ENCODE data around the gene SH3D21.

SH3D21 gene

GRCh38 chr1:36306210-36306901 is at the start of gene SH3D21:
TSS of gene SH3D21 (plus strand) at chr1:36306368. CDS start at chr1:36306421, 53 bp downstream.
- DNase-seq (ENCODE audit: low spot score): no peak

DNA sequence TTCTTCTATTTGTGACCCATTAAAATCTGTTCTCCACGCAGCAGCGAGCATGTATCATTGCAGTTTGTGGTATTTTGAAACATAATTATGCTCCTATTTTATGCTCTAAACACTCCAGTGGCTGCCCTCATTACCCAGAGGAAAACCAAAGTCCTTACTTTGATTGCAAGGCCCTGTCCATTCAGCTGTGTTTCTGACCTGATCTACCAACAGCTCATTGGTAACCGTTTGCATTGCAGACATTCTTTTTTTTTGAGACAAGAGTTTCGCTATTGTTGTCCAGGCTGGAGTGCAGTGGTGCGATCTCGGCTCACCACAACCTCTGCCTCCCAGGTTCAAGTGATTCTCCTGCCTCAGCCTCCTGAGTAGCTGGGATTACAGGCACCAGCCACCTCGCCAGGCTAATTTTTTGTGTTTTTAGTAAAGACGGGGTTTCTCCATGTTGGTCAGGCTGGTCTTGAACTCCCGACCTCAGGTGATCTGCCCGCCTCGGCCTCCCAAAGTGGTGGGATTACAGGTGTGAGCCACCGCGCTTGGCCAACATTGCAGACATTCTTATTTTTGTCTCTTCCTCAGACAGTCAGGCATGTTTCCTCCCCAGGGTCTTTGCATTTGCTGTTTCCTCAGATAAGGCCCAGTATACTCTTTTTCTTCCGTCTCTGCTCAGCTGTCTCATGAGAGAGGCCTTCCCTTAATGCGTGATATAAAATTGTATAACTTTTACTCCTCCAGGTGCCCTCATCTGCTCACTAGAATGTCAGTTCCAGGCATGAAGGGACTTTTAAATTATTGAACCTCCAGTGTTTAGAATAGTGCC is 49.4 kb upstream of the SH3D21 start:
- DNase-seq (ENCODE audit: low spot score): no peak

- DNase-seq (ENCODE audit: low spot score): no peak
These were observed 48.8 kb upstream of the SH3D21 start for GRCh38 chr1:36257375-36257767.

- no peak for DNase-seq (ENCODE audit: low spot score)
These were observed 47.2 kb upstream of the SH3D21 start for GRCh38 chr1:36258960-36259344.

DNA sequence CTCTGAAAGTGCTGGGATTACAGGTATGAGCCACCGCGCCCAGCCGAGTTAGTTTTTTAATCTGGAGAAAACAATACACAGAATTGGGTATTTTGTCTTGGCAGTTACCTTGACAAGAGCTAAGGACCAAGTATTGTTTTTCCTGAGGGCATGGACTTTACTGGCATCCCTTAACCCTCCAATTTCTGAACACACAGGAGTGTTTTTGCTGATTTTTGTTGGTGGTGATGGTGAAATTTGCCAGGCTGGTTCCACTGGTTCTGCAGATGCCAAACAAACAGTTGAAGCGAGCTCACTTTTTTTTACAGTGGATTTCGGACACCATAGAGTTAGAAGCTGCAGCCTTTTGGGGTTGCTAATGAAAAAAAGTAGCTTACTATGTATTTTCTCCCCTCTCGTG is 37.2 kb upstream of the SH3D21 start:
- no peak for DNase-seq (ENCODE audit: low spot score)

GRCh38 chr1:36269408-36269838 is 36.7 kb upstream of the SH3D21 start:
- no peak for DNase-seq (ENCODE audit: low spot score)

DNA sequence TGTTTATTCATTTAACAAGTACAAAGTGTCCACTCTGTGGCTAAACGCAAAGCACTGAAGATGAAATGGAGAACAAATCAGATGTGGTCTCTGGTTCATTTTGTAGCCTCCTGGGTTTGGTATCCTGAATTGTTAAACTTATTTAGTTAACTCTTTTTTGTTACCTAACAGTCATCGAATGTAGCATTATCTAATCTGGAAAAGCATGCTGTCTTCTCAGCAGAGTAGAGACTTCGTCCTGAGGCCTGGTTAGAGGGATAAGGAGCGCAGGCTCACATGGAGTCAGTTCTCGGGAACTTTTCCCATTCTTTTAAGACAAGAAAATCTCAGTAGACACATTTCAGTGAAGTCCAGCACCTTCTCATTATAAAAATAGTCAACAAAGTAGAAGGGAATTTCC is 33.1 kb upstream of the SH3D21 start:
- DNase-seq (ENCODE audit: low spot score): no peak

DNA sequence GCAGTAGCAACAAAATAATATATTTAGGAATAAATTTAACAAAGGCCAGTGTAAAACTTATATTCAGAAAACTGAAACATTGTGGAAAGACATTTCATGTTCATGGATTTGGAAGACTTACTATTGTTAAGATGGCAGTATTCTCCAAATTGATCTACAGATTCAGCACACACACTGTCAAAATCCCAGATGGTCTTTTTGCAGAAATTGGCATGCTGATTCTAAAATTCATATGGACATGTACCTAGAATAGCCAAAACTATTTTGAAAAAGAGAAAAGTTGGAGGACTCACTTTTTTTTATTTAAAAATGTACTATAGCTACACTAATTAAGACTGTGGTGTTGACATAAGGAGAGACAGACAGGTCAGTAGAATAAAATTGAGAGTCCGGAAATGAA is 32.0 kb upstream of the SH3D21 start:
- DNase-seq (ENCODE audit: low spot score): no peak

- DNase-seq (ENCODE audit: low spot score): no peak
These were observed 29.5 kb upstream of the SH3D21 start for GRCh38 chr1:36276688-36277087.

GRCh38 chr1:36279110-36279788 is 26.9 kb upstream of the SH3D21 start:
- DNase-seq (ENCODE audit: low spot score): no peak

DNA sequence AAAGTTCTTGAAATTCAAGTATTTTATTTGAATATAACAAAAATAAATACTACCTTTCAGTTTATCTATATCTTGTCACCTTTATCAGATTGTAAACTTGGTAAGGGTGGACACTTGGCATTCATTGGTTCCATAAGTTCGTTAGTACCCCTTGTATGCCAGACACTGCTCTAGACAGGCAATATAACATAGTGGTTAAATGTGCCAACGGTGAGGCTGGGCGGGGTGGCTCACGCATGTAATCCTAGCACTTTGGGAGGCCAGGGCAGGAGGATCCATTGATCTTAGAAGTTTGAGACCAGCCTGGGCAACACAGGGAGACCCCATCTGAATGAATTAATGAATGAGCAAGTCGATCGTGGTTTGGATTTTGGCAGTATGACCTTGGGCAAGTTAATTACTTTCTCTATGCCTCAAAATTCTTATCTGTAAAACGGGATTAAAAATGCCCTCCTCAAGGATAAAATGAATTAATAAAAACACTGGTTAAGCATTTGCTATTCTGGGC is 26.3 kb upstream of the SH3D21 start:
- DNase-seq (ENCODE audit: low spot score): no peak

GRCh38 chr1:36284061-36284460 is 22.1 kb upstream of the SH3D21 start:
- DNase-seq (ENCODE audit: low spot score): no peak

DNA sequence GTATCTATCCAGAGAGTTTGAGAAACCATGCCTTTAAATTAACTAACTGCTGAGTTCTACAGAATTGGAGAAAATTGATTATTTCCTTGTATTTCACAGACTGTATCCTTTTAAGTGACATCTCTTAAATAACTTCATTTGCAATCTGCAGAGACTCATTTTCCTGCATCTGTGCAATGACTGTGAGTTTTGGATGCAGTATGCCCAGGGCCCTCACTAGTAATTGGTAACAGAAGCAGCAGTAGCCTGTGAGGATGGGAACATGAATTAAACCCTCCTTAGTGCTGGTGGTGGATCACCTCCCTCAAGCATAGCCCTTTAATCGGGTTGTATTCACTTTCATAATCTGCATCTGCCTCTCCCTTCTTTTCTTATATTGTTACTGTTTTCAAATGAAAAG is 21.7 kb upstream of the SH3D21 start:
- DNase-seq (ENCODE audit: low spot score): no peak

GRCh38 chr1:36285443-36286101 is 20.6 kb upstream of the SH3D21 start:
- DNase-seq (ENCODE audit: low spot score): peak; percentile 80

GRCh38 chr1:36286802-36287201 is 19.4 kb upstream of the SH3D21 start:
- no peak for DNase-seq (ENCODE audit: low spot score)

DNA sequence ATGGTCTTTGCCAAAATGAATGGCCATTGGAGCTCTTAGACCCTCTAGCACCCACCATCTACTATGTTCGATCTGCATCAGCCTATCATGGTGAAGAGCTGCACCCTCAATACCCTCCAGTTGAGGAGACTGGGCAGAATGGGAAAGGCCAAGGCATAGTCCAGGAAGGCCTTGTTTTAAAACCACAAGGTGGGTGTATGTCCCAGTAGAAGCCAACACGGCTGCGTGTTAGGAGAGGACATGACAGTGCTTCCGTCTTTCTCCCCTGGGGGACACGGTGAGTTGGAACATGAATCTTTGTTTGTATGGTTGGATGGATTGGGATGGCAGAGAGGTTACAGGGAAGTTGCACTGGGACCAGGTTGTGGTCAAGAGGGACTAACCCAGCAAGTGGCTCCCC is 18.6 kb upstream of the SH3D21 start:
- DNase-seq (ENCODE audit: low spot score): no peak

GRCh38 chr1:36295390-36295789 is 10.8 kb upstream of the SH3D21 start:
- DNase-seq (ENCODE audit: low spot score): no peak

DNA sequence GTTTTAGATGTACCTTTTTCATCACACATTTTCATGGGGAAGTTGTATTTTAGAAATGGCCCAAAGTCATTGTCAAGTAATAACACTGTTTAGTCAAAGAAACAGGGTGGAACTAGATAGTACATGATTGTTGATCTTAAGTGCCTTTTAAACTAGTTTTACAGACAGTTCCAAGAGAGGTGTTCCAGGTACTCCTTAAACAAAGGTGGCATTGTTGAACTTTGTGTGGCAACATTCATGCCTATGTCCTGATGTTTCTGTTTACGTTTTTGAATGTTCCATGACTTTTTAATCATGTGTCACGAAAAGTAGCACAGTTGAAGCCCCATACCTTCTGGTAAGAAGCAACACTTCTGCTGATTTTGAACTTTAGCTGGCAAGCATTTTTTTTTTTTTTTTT is 9.1 kb upstream of the SH3D21 start:
- DNase-seq (ENCODE audit: low spot score): no peak

DNA sequence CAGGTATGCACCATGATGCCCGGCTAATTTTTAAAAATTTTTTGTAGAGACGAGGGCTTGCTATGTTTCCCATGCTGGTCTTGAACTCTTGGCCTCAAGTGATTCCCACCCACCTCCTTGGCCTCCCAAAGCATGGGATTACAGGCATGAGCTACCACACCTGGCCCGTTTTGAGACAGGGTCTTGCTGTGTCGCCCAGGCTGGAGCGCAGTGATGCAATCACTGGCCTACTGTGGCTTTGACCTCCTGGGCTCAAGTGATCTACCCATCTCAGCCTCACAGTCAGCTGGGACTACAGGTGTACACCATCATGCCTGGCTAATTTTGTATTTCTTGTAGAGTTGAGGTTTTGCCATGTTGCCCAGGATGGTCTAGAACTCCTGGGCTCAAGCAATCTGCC is 7.5 kb upstream of the SH3D21 start:
- no peak for DNase-seq (ENCODE audit: low spot score)

DNA sequence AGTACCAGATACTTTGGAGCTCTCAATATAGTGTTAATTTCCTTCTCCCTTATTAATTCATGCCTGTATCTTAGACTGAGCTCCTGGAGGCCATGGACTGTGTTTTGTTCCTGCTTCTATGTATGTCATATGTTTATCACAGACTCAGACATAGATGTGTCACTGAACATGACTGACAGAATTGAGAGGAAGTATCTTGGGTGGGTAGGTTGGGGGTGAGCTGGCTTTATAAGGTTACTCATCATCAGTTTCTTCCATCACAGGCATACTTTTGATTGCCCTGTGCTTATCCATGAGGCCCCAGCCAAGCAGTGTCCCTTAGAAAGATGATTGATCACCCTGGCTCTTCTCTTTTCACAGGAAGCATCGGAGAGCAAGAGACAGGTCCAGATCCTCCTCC is 5.6 kb upstream of the SH3D21 start:
- no peak for DNase-seq (ENCODE audit: low spot score)

GRCh38 chr1:36301220-36301619 is 4.9 kb upstream of the SH3D21 start:
- DNase-seq (ENCODE audit: low spot score): no peak

GRCh38 chr1:36303244-36303643 is 2.9 kb upstream of the SH3D21 start:
- no peak for DNase-seq (ENCODE audit: low spot score)
